Mesothelial cell of epicardium (in vitro differentiated cells): Measurements from ENCODE around the gene SLC4A5. TPM values are rescaled to one million over a fixed set of nuclear protein-coding genes. Genes with fewer than 3 reads are reported as not detected.

Experiments
- DNase-seq, 2 experiments: peaks; one replicate each; pipeline ENCODE4 v3.0.0; 2021; ENCODE audit warnings: low spot score in 2 of 2; ENCODE audit not compliant: unreplicated experiment in 2 of 2
- H3K27ac Mint-ChIP-seq: 2 replicates; pipeline ENCODE4 v1.8.0; 2021; ENCODE audit warnings: mixed read lengths
- H3K27me3 Mint-ChIP-seq: 2 replicates; pipeline ENCODE4 v1.8.0; 2021; ENCODE audit warnings: low read depth, mixed read lengths
- H3K36me3 Mint-ChIP-seq: 2 replicates; pipeline ENCODE4 v1.8.0; 2021; ENCODE audit warnings: mixed read lengths
- H3K4me1 Mint-ChIP-seq: 2 replicates; pipeline ENCODE4 v1.8.0; 2021; ENCODE audit warnings: mixed read lengths
- H3K4me3 Mint-ChIP-seq: 2 replicates; pipeline ENCODE4 v1.8.0; 2021; ENCODE audit warnings: mild to moderate bottlenecking, moderate library complexity, mixed read lengths
- H3K9me3 Mint-ChIP-seq: 2 replicates; pipeline ENCODE4 v1.8.0; 2021; ENCODE audit warnings: mixed read lengths
- CTCF ChIP-seq: fragments of 200-600 bp; sonication (generic); IDR thresholded peaks from one replicate; pipeline ENCODE4 v1.5.0; 2021; ENCODE audit warnings: antibody characterized with exemption; ENCODE audit not compliant: unreplicated experiment
- total RNA-seq: library from RNA; stranded (reverse); gene quantifications from 3 replicates; pipeline ENCODE4 v1.2.1, GENCODE V29; 2021

The SLC4A5 gene
- total RNA-seq, 1 donor from 2014 or later: 9.3 TPM

- H3K9me3 Mint-ChIP-seq: peaks cover 22% of the 10 kb centered on the region
- no peak overlapping the region for H3K27ac Mint-ChIP-seq
- TF ChIP-seq CTCF: no peak
- no peak for DNase-seq
- H3K4me1 Mint-ChIP-seq: peaks cover 11% of the 10 kb centered on the region
- no peak overlapping the region for H3K4me3 Mint-ChIP-seq
- H3K36me3 Mint-ChIP-seq: peaks cover 19% of the 10 kb centered on the region
- H3K27me3 Mint-ChIP-seq: peaks cover 3% of the 10 kb centered on the region
Measured at GRCh38 chr2:74313497-74313896, 29.7 kb downstream of the SLC4A5 start.

DNA sequence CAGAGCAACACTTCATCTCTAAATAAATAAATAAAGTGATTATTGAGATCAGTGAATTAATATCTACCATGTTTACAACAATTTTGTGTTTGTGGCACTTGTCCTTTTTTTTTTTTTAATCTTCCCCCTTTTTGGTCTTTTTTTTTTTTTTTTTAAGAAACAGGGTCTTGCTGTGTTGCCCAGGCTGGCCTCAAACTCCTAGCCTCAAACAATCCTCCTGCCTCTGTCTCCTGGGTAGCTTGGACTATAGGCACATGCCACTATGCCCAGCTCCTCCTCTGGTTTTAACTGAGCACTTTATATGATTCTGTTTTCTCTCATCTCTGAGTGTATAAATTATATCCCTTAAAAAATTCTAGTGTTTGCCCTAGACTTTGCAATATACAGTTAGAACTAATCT lies 30.3 kb downstream of the SLC4A5 start:
- Mint-ChIP-seq H3K4me3 (no peak overlapping the region), H3K36me3 (peaks cover 19% of the 10 kb centered on the region), H3K9me3 (peaks cover 22% of the 10 kb centered on the region), H3K4me1 (peaks cover 11% of the 10 kb centered on the region), H3K27me3 (peaks cover 3% of the 10 kb centered on the region), H3K27ac (no peak overlapping the region)
- DNase-seq: no peak
- no peak for TF ChIP-seq CTCF

GRCh38 chr2:74307720-74308119 lies 35.5 kb downstream of the SLC4A5 start:
- H3K36me3 Mint-ChIP-seq: peaks cover 15% of the 10 kb centered on the region
- DNase-seq: no peak
- H3K27me3 Mint-ChIP-seq: peaks cover 3% of the 10 kb centered on the region
- no peak overlapping the region for H3K4me3 Mint-ChIP-seq
- no peak overlapping the region for H3K27ac Mint-ChIP-seq
- H3K4me1 Mint-ChIP-seq: no peaks in the 10 kb centered on the region
- peaks cover 22% of the 10 kb centered on the region for H3K9me3 Mint-ChIP-seq
- TF ChIP-seq CTCF: no peak

GRCh38 chr2:74304332-74305148 lies 38.7 kb downstream of the SLC4A5 start:
- no peak for DNase-seq
- Mint-ChIP-seq H3K27ac (no peak overlapping the region), H3K9me3 (peaks cover 7% of the 10 kb centered on the region), H3K27me3 (no peaks in the 10 kb centered on the region), H3K4me3 (no peak overlapping the region), H3K36me3 (peaks cover 5% of the 10 kb centered on the region), H3K4me1 (no peaks in the 10 kb centered on the region)
- TF ChIP-seq CTCF: no peak

GRCh38 chr2:74302865-74303264 lies 40.4 kb downstream of the SLC4A5 start:
- no peaks in the 10 kb centered on the region for H3K27me3 Mint-ChIP-seq
- TF ChIP-seq CTCF: no peak
- H3K36me3 Mint-ChIP-seq: peaks cover 16% of the 10 kb centered on the region

More at GRCh38 chr2:74302865-74303264, 40.4 kb downstream of the SLC4A5 start:
- H3K4me3 Mint-ChIP-seq: no peak overlapping the region
- H3K9me3 Mint-ChIP-seq: peaks cover 19% of the 10 kb centered on the region
- no peak for DNase-seq
- no peaks in the 10 kb centered on the region for H3K4me1 Mint-ChIP-seq
- no peak overlapping the region for H3K27ac Mint-ChIP-seq
